Stomach (tissue), 4 donors: Measurements from ENCODE around the gene COL24A1.

ENCODE experiments used
- POLR2A ChIP-seq, 4 donors: fragments of 450-650 bp; IDR thresholded peaks; one replicate each; pipeline ENCODE4 v1.6.1; 2016; ENCODE audit warnings: antibody characterized with exemption in 4 of 4, control low read depth in 2 of 4, mild to moderate bottlenecking in 1 of 4, moderate library complexity in 1 of 4
- POLR2AphosphoS5 ChIP-seq, 3 donors: sonication (generic); formaldehyde crosslinking; IDR thresholded peaks; one replicate each; pipeline ENCODE4 v1.6.1; 2016; ENCODE audit warnings: antibody characterized with exemption in 3 of 3
- TF ChIP-seq, protein P1 (sequence below), 7 experiments: fragments of 450-650 bp in 4 of 7; fragments of 200-600 bp in 3 of 7; sonication (generic) in 3 of 7; IDR thresholded peaks; one replicate each; pipeline ENCODE4 v1.5.1; 2016 to 2019; ENCODE audit warnings: antibody characterized with exemption in 7 of 7, control low read depth in 2 of 7, mild to moderate bottlenecking in 1 of 7

DNA sequence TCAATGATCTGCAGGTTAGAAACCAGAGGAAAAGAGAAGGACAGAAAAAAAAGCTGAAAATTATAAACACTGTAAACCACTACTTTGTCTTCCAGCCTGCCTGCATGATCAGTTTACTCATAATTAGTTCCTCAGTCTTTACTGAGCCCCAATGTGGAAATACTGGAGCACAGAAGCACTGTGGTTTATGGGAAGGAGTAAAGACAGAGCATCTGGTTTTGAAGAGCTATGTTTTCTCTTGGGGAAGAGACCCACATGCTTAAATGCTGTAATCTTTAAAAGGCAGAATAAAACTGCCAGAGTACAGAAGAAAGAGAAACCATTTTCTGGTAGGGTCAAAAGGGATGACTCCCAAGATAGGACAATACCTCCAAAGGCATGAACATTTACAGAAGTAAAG lies 289.4 kb downstream of the COL24A1 start:
- TF ChIP-seq, protein P1, sequence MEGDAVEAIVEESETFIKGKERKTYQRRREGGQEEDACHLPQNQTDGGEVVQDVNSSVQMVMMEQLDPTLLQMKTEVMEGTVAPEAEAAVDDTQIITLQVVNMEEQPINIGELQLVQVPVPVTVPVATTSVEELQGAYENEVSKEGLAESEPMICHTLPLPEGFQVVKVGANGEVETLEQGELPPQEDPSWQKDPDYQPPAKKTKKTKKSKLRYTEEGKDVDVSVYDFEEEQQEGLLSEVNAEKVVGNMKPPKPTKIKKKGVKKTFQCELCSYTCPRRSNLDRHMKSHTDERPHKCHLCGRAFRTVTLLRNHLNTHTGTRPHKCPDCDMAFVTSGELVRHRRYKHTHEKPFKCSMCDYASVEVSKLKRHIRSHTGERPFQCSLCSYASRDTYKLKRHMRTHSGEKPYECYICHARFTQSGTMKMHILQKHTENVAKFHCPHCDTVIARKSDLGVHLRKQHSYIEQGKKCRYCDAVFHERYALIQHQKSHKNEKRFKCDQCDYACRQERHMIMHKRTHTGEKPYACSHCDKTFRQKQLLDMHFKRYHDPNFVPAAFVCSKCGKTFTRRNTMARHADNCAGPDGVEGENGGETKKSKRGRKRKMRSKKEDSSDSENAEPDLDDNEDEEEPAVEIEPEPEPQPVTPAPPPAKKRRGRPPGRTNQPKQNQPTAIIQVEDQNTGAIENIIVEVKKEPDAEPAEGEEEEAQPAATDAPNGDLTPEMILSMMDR (IDR thresholded peaks at IDR 0.05): no peak
- TF ChIP-seq POLR2A (IDR thresholded peaks at IDR 0.05): no peak
- TF ChIP-seq POLR2AphosphoS5 (IDR thresholded peaks at IDR 0.05): no peak
